ENCODE results near the gene USP12.

The USP12 gene

GRCh38 chr13:27026396-27026795 is 145.2 kb downstream of the USP12 start:
- peaks cover 11% of the 10 kb centered on the region for H3K27me3 ChIP-seq
- no peaks in the 10 kb centered on the region; the same call in 1 of the 2 replicates for H3K4me1 ChIP-seq
- H3K36me3 ChIP-seq: no peaks in the 10 kb centered on the region
- DNase-seq: no peak
- no peak for TF ChIP-seq CTCF (IDR thresholded peaks at IDR 0.05; ENCODE audit: low read depth, low read length)
- H3K4me3 ChIP-seq (ENCODE audit: low read depth, low read length): no peak overlapping the region
- no peaks in the 10 kb centered on the region for H3K9me3 ChIP-seq

DNA sequence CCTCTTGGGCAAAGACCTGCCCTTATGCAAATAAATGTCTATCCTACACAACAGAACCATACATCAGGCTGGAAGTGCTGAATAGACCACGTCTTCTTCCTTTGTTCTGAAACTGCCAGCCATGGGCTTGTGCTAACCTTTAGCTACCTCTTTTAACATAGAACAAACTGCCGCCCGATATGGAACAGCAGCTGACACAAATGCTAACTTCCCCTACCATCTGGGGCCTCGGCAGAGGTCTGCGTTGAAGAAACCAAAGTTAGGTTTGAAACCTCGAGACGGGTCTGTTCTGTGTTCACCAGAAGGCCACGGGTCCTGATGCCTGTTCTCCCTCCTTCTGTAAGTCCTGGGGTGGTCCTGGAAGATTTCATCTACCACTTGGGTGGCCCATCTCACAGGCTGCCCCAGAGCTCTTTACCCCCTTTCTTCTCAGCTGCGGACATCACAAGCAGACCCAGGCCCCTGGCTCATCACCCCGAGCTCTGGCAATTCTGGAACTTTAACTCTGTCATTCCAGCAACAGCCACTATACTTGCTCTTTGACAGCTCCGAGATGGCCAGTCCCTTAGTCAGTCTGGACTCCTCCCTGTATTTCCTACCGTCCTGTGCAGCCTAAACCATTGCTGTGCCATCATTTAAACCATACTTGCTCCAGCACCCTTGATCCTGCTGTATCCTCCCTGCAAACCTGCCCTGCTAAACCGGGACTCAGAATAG is 146.7 kb downstream of the USP12 start:
- no peaks in the 10 kb centered on the region; the same call in 1 of the 2 replicates for H3K4me1 ChIP-seq
- no peak for DNase-seq
- no peak overlapping the region for H3K4me3 ChIP-seq (ENCODE audit: low read depth, low read length)

DNA sequence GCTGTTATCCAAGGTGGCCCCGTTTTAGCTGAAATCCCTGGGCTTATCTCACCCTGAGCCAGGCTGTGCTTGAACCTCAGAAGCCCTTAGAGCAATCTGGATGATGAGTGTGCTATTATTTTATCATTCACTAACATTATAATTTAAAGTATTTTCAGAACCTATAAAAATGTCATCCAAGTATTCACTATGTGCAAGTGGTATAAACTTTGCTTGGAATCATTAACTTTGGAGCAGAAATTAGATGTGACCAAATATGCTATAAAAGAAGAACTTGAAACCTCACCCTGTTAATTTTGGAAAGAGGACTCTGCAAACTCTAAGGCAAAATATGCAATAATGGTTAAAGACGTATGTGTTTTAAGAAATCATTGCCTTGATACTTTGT is 147.5 kb downstream of the USP12 start:
- no peaks in the 10 kb centered on the region for H3K36me3 ChIP-seq
- H3K4me1 ChIP-seq: no peaks in the 10 kb centered on the region; the same call in 1 of the 2 replicates
- no peak overlapping the region for H3K4me3 ChIP-seq (ENCODE audit: low read depth, low read length)
- H3K9me3 ChIP-seq: no peaks in the 10 kb centered on the region
- no peak for TF ChIP-seq CTCF (IDR thresholded peaks at IDR 0.05; ENCODE audit: low read depth, low read length)
- DNase-seq: no peak
- H3K27me3 ChIP-seq: peaks cover 11% of the 10 kb centered on the region

More for the DNA sequence above, 146.7 kb downstream of the USP12 start:
- H3K36me3 ChIP-seq: no peaks in the 10 kb centered on the region
- H3K9me3 ChIP-seq: no peaks in the 10 kb centered on the region
- H3K27me3 ChIP-seq: peaks cover 11% of the 10 kb centered on the region
- TF ChIP-seq CTCF (IDR thresholded peaks at IDR 0.05; ENCODE audit: low read depth, low read length): no peak

GRCh38 chr13:27023385-27024073 is 148.1 kb downstream of the USP12 start:
- DNase-seq: no peak
- no peaks in the 10 kb centered on the region; the same call in 1 of the 2 replicates for H3K4me1 ChIP-seq
- H3K9me3 ChIP-seq: no peaks in the 10 kb centered on the region
- no peak for TF ChIP-seq CTCF (IDR thresholded peaks at IDR 0.05; ENCODE audit: low read depth, low read length)
- no peaks in the 10 kb centered on the region for H3K36me3 ChIP-seq
- H3K27me3 ChIP-seq: peaks cover 11% of the 10 kb centered on the region
- no peak overlapping the region for H3K4me3 ChIP-seq (ENCODE audit: low read depth, low read length)

GRCh38 chr13:27022571-27023311 is 148.9 kb downstream of the USP12 start:
- DNase-seq: no peak
- Histone ChIP-seq H3K27me3 (peaks cover 4% of the 10 kb centered on the region), H3K4me3 (ENCODE audit: low read depth, low read length) (no peak overlapping the region), H3K9me3 (no peaks in the 10 kb centered on the region), H3K36me3 (no peaks in the 10 kb centered on the region), H3K4me1 (no peaks in the 10 kb centered on the region; the same call in 1 of the 2 replicates)
- TF ChIP-seq CTCF (IDR thresholded peaks at IDR 0.05; ENCODE audit: low read depth, low read length): no peak
